Islet of Langerhans (tissue), 1 donor: ENCODE results near the gene TPCN2.
"Not testable (repeated sequence)": the region's sequence is repeated elsewhere in the genome, so short reads cannot be mapped to it uniquely, and the experiment has no call there.

Source experiments
- FAIRE-seq: peaks from one replicate; lab custom pipeline; 2011; peaks lifted over from hg19 to GRCh38; lab: Jason Lieb, UNC

The TPCN2 gene

DNA sequence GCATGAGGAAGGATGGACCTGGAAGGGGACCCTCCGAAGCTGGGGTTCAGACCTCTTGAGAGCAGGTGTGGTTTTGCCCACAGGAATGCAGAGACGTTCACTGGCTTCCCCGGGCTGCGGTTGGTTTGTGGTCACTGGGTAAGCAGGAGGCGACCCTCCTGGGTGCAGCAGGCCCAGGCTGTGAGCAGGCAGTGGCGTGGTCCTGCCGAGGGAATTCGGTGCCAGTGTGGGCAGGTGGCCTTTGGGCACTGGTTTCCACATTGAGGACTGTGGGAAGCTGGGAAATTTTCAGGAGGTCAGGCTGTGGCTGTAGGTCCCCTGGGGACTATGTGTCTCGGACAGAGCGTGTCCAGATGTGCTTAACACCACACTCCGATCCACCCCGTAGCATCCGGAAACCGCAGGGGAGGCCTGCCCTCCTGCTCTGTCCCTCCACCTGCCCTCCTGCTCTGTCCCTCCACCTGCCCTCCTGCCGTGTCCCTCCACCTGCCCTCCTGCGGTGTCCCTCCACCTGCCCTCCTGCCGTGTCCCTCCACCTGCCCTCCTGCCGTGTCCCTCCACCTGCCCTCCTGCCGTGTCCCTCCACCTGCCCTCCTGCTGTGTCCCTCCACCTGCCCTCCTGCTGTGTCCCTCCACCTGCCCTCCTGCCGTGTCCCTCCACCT lies 27.5 kb downstream of the TPCN2 start:
- no peak for FAIRE-seq

DNA sequence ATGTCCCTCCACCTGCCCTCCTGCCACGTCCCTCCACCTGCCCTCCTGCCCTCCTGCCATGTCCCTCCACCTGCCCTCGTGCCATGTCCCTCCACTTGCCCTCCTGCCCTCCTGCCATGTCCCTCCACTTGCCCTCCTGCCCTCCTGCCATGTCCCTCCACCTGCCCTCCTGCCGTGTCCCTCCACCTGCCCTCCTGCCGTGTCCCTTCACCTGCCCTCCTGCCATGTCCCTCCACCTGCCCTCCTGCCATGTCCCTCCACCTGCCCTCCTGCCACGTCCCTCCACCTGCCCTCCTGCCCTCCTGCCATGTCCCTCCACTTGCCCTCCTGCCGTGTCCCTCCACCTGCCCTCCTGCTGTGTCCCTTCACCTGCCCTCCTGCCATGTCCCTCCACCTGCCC lies 28.2 kb downstream of the TPCN2 start:
- not testable (repeated sequence) for FAIRE-seq

DNA sequence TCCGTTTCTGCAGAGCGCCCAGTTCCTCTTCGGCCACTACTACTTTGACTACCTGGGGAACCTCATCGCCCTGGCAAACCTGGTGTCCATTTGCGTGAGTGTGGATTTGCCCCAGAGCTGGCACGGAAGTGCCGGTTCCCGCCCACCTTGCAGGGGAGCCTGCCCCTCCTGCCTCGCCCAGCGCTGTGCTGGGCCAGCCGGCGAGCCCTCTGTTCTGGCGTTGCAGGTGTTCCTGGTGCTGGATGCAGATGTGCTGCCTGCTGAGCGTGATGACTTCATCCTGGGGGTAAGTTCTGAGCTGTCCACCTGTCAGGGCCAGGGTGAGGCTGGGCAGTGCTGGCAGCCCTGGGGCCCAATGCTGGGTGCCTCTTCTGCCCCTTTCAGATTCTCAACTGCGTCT lies 29.8 kb downstream of the TPCN2 start:
- FAIRE-seq, result no peak

DNA sequence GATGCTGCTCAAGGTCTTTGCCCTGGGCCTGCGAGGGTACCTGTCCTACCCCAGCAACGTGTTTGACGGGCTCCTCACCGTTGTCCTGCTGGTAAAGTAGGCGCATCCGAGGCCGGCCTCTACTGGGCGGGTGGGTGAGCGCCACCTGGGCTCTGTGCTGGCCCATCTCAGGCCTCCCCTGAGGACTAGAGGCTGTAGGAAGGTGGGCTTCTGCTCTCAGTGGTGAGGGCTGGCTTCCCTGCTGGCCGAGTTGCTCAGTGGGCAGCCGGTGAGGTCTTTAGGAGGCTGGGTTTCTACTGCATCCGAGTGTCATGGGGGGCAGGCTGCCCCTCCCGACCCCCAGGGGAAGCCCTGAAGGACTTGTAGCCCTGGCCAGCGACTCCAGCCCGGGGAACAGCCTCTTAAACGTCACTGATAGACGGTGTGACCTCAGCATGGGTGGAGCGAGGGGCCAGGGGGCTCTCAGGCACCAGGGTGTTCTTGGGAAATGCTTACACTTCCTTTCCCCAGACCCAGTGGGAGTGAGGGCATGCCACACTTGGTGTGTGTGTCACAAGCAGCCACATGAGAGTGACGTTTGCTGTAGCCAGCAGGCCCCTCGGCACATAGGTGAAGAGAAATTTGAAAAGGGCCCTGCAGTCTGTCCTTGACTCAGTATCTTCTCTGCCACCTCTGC lies 30.3 kb downstream of the TPCN2 start:
- no peak for FAIRE-seq

DNA sequence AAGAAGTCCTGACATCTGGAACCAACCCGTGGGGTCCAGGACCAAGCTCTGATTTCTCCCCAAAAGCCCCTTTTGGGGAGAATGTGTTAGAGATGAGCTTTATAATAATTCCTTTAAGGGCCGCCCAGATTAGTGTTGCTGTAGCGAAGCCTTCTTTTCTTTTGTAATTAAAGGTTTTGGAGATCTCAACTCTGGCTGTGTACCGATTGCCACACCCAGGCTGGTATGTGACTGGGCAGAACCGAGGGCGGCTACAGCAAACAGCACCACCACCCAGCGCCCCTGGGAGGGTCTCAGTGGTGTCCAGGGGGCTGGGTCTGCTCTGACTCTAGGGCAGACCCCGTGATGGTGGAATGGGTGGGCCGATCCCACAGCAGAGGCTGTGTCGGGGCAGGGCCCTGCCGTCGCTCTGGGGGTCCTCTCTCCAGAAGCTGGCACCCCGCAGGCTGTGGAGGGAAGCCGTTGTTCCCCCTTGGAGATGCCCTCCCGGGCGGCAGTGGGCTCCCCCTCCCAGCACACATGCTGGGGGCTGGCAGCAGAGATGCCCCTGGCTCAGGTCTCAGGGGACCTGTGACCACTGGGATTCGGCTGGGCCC lies 31.0 kb downstream of the TPCN2 start:
- FAIRE-seq, result no peak

DNA sequence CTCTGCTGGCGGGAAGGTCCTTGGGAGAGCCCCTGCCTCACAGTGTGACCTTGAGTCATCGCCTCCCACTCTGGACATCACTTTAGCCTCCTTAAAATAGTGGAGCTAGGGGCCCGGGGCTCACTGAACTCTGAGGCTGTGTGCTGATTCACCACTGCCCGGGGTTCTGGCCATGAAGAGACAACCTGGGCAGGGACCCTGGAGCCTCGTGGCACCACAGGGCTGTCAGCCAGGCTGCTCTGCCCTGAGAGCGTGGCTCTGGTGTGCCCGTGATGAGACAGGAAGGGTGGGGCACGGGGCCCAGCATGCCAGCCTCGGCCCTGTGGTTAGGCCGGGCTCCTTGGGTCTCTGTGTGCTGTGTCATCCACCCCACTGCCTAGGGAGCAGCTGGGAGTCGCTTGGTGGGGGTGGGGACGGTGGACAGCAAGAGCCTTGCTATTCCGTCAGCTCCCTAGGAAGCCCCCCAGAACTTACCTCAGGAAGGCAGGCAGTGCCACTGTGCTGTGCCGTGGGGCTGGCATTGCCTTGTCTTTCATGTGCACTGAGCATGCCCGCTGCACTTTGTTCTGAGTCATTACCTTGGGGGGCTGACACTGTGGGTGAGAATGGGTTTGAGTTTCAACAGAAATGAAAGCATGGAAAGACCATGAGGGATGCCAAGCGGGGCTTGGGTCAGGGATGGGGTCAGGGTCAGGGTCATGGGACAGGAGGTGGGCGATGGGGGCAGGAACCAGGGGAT lies 31.7 kb downstream of the TPCN2 start:
- FAIRE-seq, result no peak

DNA sequence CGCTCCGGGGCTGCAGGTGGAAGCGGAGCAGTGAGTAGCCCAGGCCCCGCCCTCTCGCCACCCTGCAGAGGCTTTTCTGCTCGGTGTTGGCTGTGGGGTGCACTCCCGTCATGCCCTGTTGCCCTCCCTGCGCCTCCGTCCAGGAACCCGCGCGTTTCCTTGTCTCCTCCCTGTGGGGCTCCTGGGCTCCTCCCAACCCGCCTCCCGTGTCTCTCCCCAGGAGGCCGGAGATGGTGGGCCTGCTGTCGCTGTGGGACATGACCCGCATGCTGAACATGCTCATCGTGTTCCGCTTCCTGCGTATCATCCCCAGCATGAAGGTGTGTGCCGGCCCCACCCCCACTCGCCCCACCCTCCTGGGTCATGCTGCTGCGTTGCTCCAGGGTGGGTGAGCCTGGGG lies 32.4 kb downstream of the TPCN2 start:
- no peak for FAIRE-seq

DNA sequence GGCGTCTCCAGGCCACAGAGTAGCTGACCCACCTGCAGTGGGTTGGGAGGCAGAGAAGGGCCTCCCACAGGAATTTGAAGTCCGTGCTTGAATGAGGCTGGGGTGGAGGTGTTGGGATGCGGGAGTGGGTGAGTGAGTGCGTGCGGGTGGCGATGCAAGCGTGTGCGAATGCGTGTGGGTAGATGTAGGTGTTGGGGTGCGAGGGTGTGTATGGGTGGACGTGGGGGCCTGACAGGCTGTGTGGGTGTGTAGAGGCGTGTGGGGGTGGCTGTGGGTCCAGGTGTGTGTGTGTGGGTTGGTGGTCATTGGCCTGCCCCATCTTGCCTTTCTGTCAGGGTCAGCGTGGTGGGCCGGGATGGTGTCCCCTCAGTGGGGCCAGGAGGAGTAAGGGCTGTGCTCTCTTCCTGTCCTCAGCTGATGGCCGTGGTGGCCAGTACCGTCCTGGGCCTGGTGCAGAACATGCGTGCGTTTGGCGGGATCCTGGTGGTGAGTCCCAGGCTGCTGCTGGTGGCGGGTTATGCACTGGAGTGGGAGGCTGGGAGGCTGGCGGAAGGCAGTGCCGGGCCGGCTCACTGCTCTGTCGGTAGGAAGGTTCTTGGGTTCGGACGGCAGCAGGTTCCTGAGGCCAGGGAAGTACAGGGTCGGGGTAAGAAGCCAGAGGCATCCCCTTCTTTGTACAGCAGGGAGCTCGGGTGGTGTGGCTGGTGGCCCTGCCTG lies 35.0 kb downstream of the TPCN2 start:
- no peak for FAIRE-seq

DNA sequence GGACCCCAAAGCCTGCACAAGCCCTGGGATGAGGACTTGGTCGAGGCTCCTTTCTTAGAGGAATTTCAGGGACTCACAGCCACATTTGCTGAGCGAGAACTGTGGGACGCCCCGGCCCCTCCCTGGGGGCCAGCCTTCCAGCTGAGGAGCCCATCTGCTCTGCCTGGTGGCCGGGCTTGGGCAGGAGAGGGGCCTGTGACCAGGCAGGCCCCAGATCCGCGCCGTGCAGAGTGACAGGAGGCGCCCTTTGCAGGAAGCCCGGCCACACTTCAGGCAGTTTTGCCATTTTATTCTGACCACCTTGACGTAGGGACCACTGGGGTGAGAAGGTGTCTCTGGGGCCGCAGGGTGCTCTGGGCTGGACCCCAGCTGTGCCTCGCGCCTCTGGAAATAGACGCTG lies 35.6 kb downstream of the TPCN2 start:
- no peak for FAIRE-seq

DNA sequence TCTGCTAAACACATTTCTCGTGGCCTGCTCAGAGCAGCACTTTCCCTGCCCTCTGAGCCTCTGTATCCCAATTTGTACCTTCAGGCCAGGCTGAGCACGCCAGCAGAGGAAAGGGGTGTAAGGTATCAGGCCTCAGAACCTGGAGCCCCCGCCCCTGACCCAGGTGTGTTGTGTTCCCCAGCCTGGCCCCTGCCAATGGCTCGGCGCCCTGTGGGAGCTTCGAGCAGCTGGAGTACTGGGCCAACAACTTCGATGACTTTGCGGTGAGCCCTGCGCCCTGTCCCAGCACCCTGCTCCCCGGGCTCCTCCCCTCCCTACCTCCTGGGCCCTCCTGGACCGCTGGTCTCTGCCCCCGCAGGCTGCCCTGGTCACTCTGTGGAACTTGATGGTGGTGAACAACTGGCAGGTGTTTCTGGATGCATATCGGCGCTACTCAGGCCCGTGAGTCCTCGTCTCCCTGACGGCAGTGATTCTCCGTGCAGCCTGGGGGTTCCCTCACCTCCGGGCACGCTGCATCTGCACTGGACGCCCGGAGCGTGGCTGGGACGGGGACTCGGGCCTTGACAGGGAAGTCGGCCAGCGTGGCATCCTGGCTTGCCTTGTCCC lies 36.9 kb downstream of the TPCN2 start:
- FAIRE-seq, result no peak

DNA sequence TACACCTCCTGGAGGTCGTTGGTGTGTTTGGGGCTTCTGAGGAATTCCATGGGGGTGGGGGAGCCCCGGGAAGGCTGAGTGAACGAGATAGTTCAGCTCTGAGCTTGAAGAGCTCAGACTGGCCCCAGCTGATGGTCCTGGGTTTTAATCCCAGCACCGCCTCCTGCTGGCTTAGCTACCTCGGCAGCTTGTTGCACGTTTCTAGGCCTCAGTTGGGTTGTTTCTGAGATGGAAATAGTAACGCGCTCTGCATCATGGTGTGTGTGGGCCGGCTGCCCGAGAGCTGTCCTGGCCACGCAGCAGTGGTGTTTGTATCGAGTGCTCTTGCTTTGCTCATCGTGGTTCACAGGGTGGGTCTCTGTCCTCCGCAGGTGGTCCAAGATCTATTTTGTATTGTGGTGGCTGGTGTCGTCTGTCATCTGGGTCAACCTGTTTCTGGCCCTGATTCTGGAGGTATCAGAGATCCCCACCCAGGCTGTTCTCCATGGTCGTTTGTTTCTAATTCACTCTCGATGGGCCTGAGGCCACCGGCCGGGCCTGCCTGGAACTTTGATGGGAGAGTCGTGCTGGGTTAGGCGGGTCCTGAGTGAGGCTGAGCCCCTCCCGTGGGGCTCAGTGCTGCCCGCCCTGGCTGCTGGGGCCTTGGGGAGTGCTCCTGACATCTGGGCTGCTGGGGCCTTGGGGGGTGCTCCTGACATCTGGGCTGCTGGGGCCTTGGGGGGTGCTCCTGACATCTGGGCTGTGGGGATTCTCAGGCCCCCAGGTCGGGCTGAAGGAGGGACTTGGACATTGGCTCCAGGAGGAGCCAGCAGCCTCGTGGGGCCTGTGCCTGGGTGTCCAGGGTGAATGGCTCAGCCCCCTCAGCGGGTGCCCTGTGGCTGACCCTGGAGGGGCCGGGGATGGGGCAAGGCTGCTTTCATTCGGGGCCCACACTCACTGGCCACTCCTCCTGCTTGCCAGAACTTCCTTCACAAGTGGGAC lies 37.7 kb downstream of the TPCN2 start:
- FAIRE-seq, result no peak

DNA sequence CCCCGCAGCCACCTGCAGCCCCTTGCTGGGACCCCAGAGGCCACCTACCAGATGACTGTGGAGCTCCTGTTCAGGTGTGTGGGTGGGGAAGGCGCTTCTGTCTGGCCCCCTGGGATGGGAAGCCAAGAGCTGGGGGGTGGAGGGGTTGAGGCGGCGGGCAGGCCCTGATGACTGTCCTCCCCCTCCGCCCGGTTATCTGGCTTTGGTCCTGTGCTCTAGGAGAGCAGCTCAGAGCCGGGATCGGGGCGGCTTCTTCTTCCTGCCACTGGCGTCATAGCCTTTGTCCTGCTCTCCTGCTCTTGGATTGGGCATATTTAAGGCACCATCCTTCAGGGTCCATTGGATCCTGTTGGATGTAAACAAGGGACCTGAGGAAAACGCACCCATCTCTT lies 38.4 kb downstream of the TPCN2 start:
- no peak for FAIRE-seq

DNA sequence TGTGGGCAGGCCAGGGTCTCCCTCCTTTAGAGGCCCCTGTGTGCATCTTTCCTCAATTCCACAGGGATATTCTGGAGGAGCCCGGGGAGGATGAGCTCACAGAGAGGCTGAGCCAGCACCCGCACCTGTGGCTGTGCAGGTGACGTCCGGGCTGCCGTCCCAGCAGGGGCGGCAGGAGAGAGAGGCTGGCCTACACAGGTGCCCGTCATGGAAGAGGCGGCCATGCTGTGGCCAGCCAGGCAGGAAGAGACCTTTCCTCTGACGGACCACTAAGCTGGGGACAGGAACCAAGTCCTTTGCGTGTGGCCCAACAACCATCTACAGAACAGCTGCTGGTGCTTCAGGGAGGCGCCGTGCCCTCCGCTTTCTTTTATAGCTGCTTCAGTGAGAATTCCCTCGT lies 39.1 kb downstream of the TPCN2 start:
- FAIRE-seq, result no peak

DNA sequence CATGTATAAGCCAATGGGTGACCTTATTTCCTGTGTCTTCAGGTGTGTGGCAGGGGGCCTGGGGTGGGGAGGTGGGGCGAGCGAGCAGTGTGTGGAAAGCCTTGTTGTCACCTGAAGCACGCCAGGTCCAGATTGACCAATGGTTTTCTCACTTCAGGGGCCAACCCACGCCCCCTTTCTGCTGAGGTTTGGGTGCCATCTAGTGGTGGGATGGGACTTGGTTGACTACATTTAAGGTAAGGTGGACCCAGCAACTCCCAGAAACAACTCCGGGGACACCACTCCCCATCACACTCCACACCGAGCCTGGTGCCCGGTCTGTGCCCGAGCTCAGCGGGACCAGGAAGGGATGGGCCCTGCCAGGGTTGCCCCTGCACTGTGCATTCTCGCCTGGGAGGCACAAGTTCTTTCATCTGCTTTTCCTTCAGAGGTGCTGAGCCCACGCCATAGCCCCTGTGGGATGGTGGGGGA lies 40.0 kb downstream of the TPCN2 start:
- FAIRE-seq, result no peak

DNA sequence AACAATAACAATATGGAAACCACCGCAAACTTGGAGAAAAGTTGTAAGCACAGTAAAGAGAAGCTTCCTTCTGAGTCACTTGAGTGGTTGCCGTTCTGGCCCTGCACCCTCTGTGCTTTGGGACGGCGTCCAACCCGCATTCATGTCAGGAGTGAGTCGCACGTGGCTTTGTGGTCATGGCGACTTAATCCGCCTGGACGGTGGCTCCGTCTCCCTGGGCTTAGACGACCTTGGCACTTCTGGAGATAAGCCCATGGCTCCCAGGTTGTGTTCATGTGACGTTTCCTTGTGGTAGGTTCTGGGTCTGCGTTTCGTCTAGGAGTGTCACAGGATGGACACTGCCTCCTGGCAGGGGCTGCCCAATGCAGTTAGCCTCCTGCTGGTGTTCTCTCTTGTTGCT lies 40.5 kb downstream of the TPCN2 start:
- no peak for FAIRE-seq

DNA sequence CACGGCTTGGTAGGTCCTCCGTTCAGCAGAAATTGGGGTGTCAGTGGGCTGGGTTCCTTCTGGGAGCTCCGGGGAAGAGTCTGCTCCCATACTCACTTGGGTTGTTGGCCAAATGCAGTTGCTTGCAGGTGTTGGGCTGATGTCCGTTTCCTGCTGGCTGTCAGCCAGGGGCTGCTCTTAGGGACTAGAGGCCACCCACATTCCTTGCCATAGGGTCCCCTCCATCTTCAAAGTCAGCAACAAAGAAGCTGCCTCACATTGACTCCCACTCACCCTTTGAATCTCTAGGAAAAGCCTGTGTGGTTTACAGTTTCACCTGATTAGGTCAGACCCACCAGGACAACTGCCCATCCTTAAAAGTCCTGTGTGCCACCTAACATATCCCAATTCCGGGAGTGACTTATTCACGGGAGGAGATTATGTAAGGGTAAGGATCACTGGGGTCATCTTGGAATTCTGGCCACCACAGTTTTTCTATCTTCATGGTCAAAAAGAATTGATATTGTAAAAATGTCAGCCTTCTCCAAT lies 43.0 kb downstream of the TPCN2 start:
- FAIRE-seq, result no peak

DNA sequence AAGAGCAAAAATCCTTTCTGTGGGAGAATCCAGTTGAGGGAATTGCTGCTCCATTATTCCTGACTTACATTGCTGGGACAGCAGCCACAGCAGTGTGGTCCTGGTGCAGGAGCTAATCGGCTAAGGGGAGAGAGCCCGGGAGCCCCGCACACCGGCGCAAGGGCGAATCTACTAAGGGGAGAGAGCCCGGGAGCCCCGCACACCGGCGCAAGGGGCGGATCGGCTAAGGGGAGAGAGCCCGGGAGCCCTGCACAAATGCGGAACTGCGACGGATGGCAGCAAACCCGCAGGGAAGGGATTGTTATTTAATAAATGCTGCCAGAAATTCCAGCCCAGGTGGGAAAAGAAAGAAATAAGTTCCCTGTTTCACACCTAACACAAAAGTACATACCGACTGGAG lies 43.5 kb downstream of the TPCN2 start:
- FAIRE-seq, result no peak

DNA sequence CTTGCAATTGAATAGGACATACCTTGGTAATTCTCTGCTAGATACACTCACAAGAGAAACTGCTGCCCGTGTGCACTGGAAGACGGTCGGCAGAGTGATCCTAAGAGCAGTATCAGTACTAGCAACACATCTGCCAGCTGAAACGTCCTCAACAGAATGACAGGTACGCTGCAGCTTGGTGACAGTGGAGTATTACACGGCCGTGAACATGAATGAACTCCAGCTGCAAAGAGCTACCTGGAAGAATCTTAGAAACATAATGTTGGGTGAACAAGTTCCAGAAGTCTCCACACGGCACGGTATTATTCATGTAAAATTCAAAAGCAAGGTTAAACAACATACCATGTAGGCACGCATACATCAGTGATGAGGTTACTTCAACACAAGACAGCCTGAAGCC lies 44.4 kb downstream of the TPCN2 start:
- FAIRE-seq, result no peak

DNA sequence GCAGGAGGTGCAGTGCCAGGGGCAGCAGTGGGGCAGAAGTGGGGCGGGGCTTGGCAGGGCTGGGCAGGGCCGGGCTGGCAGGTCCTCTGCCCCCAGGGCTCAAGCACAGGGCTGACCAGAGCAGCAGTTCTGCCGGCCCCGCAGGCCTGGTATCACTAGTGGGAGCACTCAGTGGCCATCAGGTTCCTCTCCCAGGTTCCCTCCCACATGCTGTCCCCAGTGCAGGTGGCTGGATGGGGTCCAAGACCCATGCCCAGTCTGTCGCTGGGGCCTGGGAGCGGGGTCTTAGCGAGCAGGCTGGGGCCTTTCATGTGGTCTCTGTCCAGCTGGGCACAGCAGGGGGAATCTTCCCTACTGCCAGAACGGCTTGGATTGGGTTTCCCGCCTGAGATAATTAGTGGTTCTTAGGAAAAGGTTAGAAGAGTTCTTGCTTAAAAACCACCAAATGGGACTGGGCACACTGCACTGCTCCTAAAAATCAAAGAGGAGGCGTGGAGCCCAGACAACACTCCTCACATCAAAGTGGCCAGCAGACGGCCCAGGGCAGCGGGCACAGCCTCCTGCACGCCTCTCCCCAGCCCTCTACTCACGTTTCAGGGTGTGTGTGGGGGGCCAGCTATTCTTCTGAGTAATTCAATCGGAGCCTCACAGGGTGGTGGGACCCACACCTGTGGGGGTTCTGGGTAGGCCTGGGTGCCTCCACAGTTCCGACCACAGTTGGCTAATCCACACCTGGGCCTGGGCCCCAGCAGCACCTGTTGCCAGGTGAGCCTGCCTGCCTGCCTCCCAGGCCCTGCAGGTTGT lies 45.6 kb downstream of the TPCN2 start:
- FAIRE-seq, result no peak

DNA sequence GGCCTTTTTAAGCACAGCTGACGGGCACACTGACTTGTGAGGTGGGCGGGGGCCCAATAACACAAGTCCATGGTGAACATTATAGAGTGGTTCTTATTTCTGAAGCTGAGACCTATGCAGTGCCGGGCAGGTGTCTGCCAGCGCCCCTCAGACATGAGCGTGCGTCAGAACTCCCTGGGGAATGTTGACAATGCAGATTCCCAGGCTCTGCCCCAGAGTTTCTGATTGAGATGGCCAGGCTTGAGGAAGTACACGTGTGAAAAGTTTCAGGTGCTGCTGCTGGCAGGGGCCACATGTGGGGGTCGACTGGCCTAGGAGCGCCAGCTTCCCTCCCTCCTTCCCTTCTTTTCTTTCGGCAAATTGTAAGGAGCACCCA lies 46.2 kb downstream of the TPCN2 start:
- no peak for FAIRE-seq
